ENCODE data around the gene ITFG1. TPM values are rescaled to one million over a fixed set of nuclear protein-coding genes. Genes with fewer than 3 reads are reported as not detected.

The ITFG1 gene
- total and polyA plus RNA-seq, 2 of the 8 experiments (the other 6 are each of a cell fraction or from before 2014, with no cell fraction given): 13.8 to 22.2 TPM

DNA sequence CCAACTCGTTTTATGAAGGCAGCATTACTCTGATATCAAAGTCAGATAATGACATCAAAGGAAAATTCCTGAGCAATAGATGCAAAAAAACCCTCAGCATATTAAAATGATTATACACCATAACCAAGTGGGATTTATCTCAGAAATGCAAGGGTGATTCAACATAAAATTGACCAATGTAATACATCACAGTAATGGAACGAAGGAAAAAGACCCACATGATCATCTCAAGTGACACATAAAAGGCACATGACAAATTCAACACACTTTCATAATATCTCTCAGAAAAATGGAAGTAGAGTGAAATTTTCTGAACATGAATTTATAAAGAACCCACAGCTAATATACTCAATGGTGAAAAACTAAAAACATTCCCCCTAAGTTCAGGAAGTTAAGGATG lies 118.8 kb downstream of the ITFG1 start:
- H3K4me1 ChIP-seq (replicated peaks in 1 of 4; ENCODE audit: control insufficient read depth in 3 of 4, insufficient read depth in 4 of 4, low read length in 3 of 4): no peaks in the 10 kb centered on the region
- 85% methylated on average over 2 of the region's 2 CpGs; no CpG with 5 or more reads in 1 of the 2 experiments for WGBS, 2 experiments (ENCODE audit: extremely low coverage in 1 of 2, insufficient coverage in 1 of 2, insufficient read length in 1 of 2, insufficient replicate concordance in 2 of 2, low coverage in 1 of 2, low lambda C conversion rate in 2 of 2, missing lambda C conversion rate in 1 of 2)
- no peak overlapping the region for H2BK15ac ChIP-seq (ENCODE audit: low read length)
- H3K4me2 ChIP-seq (ENCODE audit: insufficient read depth in 1 of 2, low read depth in 2 of 2, low read length in 2 of 2): no peak overlapping the region
- H4K20me1 ChIP-seq (replicated peaks in 1 of 2; ENCODE audit: control insufficient read depth in 1 of 2, insufficient read depth in 2 of 2, low read length in 2 of 2): no peaks in the 10 kb centered on the region
- no peaks in the 10 kb centered on the region for H3K27me3 ChIP-seq (replicated peaks in 1 of 4; ENCODE audit: control insufficient read depth in 3 of 4, extremely low read depth in 1 of 4, insufficient read depth in 3 of 4, low read length in 3 of 4)
- no peak overlapping the region for H2BK12ac ChIP-seq (ENCODE audit: low read depth, low read length)
- no peaks in the 10 kb centered on the region for H3K36me3 ChIP-seq (ENCODE audit: control insufficient read depth in 2 of 4, insufficient read depth in 4 of 4, low read length in 3 of 4)
- no peak overlapping the region for H2BK20ac ChIP-seq (ENCODE audit: low read length)
- H2BK5ac ChIP-seq (ENCODE audit: low read depth, low read length): no peak overlapping the region
- TF ChIP-seq CHD2 (IDR thresholded peaks at IDR 0.05; ENCODE audit: low read length): no peak
- TF ChIP-seq ATF3 (IDR thresholded peaks at IDR 0.05; ENCODE audit: insufficient read depth, low read depth, low read length): no peak
- no peak for TF ChIP-seq SP2 (IDR thresholded peaks at IDR 0.05; ENCODE audit: low read length)
- TF ChIP-seq POLR2AphosphoS5 (IDR thresholded peaks at IDR 0.05; ENCODE audit: low read depth, low read length): no peak
- TF ChIP-seq HDAC6 (IDR thresholded peaks at IDR 0.05; ENCODE audit: low read depth, low read length): no peak
- no peak for TF ChIP-seq SP4 (IDR thresholded peaks at IDR 0.05; ENCODE audit: low read length)
- no peak for TF ChIP-seq MAFK (IDR thresholded peaks at IDR 0.05; ENCODE audit: low read depth, low read length)
- TF ChIP-seq JUN (IDR thresholded peaks at IDR 0.05; ENCODE audit: low read depth, low read length): no peak
- TF ChIP-seq TAF1 (IDR thresholded peaks at IDR 0.05; ENCODE audit: low read depth, low read length): no peak
- no peak overlapping the region for H4K8ac ChIP-seq (ENCODE audit: extremely low read depth, insufficient read depth, low read length)
- no peak overlapping the region for H2AK5ac ChIP-seq (ENCODE audit: low read depth, low read length)
- POLR2A ChIA-PET (ENCODE audit: partially characterized antibody): no interaction called here
- no peak overlapping the region for H3K56ac ChIP-seq (replicated peaks; ENCODE audit: insufficient read length, low read depth, low read length)
- H3K4me3 ChIP-seq (ENCODE audit: extremely low read depth in 1 of 4, insufficient read depth in 2 of 4, low read depth in 3 of 4, low read length in 4 of 4): no peak overlapping the region
- no peak for DNase-seq (ENCODE audit: low read depth in 1 of 2, low spot score in 2 of 2)
- FAIRE-seq: no peak
- no peaks in the 10 kb centered on the region for H3K79me2 ChIP-seq (ENCODE audit: control insufficient read depth in 1 of 2, insufficient read depth in 2 of 2, low read length in 2 of 2)
- no peaks in the 10 kb centered on the region for H3K79me1 ChIP-seq (ENCODE audit: low read depth, low read length)
- no peak overlapping the region for H3K23ac ChIP-seq (ENCODE audit: insufficient read length)
- H3K18ac ChIP-seq (ENCODE audit: extremely low read depth, low read length): no peak overlapping the region
- H2AFZ ChIP-seq (ENCODE audit: low read length): no peak overlapping the region
- H2BK120ac ChIP-seq (replicated peaks; ENCODE audit: low read depth, low read length): no peak overlapping the region
- H3K27ac ChIP-seq (ENCODE audit: low read depth, low read length): no peak overlapping the region
- H3K4ac ChIP-seq (replicated peaks; ENCODE audit: insufficient read length, low read depth, low read length): no peak overlapping the region
- H3K9ac ChIP-seq (replicated peaks in 1 of 4; ENCODE audit: extremely low read depth in 1 of 4, low read depth in 3 of 4, low read length in 3 of 4): no peak overlapping the region
- CTCF ChIA-PET (ENCODE audit: partially characterized antibody): no interaction called here
- H3K23me2 ChIP-seq (ENCODE audit: low read depth, low read length): no peaks in the 10 kb centered on the region
- H4K91ac ChIP-seq (replicated peaks; ENCODE audit: insufficient read length, low read length): no peak overlapping the region
- peaks cover 8 to 11% of the 10 kb centered on the region in 2 experiments; a peak in 3 of 4 replicates for H3K9me3 ChIP-seq (ENCODE audit: insufficient read depth in 2 of 2, low read depth in 1 of 2, low read length in 1 of 2)
- no peak overlapping the region for H3K14ac ChIP-seq (ENCODE audit: insufficient read length)
- H4K5ac ChIP-seq (ENCODE audit: insufficient read length, low read depth, low read length): no peak overlapping the region

Measured in H1 (cell line).